HG03457 (cell line): ENCODE data around the gene PTPRR.

Experiments
- ATAC-seq: cut with Tn5 transposase; IDR thresholded peaks from one replicate; pipeline ENCODE4 v1.9.1; 2021; ENCODE audit warnings: moderate number of reproducible peaks; ENCODE audit not compliant: unreplicated experiment

Gene PTPRR

GRCh38 chr12:70609739-70610491 lies 310.6 kb downstream of the PTPRR start:
- ATAC-seq = no peak

- no peak for ATAC-seq
These were observed 311.3 kb downstream of the PTPRR start for GRCh38 chr12:70609203-70609602.

DNA sequence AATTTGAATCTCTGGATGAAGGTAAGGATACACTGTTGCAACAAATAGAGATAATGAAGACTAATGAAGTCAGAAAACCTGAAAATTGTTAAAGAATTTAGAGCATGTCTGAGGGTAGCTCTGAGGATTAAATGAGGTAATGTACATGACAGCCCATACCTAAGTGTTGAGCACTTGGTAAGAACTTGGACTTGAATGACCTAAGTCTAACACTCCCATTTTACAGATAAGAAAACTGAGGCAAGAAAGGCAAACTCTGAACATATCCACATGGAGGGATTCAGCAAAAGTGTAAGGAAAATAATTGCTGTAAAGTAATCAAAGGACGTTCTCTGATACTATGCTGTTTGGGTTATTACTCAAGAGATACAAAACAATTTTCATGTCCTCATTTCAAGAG lies 312.4 kb downstream of the PTPRR start:
- ATAC-seq = no peak

DNA sequence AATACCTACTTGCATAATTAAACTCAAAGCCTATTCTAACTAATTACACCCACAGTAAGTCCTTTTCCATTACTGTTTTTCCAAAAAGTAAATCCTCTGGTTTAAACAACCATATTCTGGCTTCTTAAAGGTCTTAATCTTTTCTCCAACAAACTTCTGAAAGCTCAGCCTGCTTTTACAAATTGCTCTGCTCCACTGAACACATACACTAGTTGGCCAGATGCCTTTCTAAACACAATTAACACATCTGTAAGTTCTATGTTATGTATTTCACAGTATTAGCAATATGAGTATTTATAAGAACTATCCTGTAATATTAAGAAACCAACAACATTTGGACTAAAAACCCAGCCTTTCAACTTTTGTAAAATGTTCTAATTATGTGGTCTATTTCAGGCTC lies 313.4 kb downstream of the PTPRR start:
- no peak for ATAC-seq

GRCh38 chr12:70605976-70606375 lies 314.6 kb downstream of the PTPRR start:
- no peak for ATAC-seq

DNA sequence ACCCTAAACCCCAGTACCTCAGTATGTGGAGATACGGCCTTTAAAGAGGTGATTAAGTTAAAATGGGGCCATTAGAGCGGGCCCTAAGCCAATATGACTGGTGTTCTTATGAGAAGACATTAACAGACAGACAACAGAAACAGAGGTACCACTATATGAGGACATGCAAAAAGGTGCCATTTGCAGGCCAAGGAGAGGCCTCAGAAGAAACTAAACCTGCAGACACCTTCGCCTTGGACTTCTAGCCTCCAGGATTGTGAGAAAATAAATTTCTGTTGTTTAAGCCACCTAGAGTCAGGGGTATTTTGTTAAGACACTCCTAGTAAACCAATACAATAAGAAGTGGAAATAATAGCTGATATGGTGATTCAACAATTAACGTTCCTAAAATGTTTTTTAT lies 315.9 kb downstream of the PTPRR start:
- no peak for ATAC-seq

GRCh38 chr12:70603044-70603443 lies 317.5 kb downstream of the PTPRR start:
- ATAC-seq = no peak

GRCh38 chr12:70598467-70599193 lies 321.9 kb downstream of the PTPRR start:
- no peak for ATAC-seq

DNA sequence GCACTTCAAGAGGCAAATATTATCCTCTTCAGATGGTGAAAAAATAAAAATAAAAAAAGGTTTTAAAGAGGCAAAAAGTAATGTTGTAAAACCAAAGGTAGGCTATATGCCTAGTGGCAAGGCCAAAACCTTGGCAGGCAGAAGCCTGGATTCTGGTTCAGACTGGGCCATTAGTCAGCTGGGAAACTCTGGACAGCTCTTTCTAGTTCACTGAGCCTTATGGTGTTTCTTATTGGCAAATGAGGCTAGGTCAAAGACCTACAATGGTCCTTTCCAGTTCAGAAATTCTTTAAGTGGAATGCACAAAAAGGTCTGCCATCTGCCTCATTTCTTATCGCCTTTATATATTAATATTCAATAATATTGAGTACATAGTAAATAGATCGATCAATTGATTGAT lies 327.9 kb downstream of the PTPRR start:
- no peak for ATAC-seq

GRCh38 chr12:70590549-70591226 lies 329.9 kb downstream of the PTPRR start:
- no peak for ATAC-seq

GRCh38 chr12:70590051-70590450 lies 330.5 kb downstream of the PTPRR start:
- ATAC-seq = peak; percentile 87
